CD4-positive, alpha-beta T cell treated with Interleukin-10 for 1 hour (primary cell): ENCODE results near the gene SLF2.

ENCODE experiments used
- DNase-seq: peaks from one replicate; pipeline ENCODE4 v3.0.0-alpha.2; 2020

SLF2 gene

GRCh38 chr10:100912605-100913469 is at the start of gene SLF2:
TSS of gene SLF2 (plus strand) at chr10:100912963. CDS start at chr10:100913111, 148 bp downstream.
- peak; percentile 96 for DNase-seq

- no peak for DNase-seq
These were observed 49.3 kb upstream of the SLF2 start for GRCh38 chr10:100863433-100863832.

GRCh38 chr10:100864036-100864885 is 48.5 kb upstream of the SLF2 start:
- DNase-seq, result no peak

GRCh38 chr10:100864978-100865377 is 47.8 kb upstream of the SLF2 start:
- DNase-seq, result no peak

- no peak for DNase-seq
These were observed 46.8 kb upstream of the SLF2 start for GRCh38 chr10:100866010-100866409.

- DNase-seq, result no peak
These were observed 46.1 kb upstream of the SLF2 start for GRCh38 chr10:100866575-100867098.

GRCh38 chr10:100867261-100867963 is 45.4 kb upstream of the SLF2 start:
- no peak for DNase-seq

- DNase-seq, result no peak
These were observed 44.4 kb upstream of the SLF2 start for GRCh38 chr10:100868382-100868781.

- DNase-seq, result no peak
These were observed 43.4 kb upstream of the SLF2 start for GRCh38 chr10:100869399-100869798.

- peak; percentile 42 for DNase-seq
These were observed 40.5 kb upstream of the SLF2 start for GRCh38 chr10:100872034-100872791.

- no peak for DNase-seq
These were observed 39.5 kb upstream of the SLF2 start for GRCh38 chr10:100873146-100873826.

- DNase-seq, result no peak
These were observed 38.9 kb upstream of the SLF2 start for GRCh38 chr10:100873827-100874326.

- DNase-seq, result no peak
These were observed 37.9 kb upstream of the SLF2 start for GRCh38 chr10:100874702-100875483.

- no peak for DNase-seq
These were observed 37.1 kb upstream of the SLF2 start for GRCh38 chr10:100875484-100876166.

- DNase-seq, result no peak
These were observed 35.9 kb upstream of the SLF2 start for GRCh38 chr10:100876585-100877460.

- DNase-seq, result no peak
These were observed 35.3 kb upstream of the SLF2 start for GRCh38 chr10:100877461-100877850.

GRCh38 chr10:100878291-100878910 is 34.4 kb upstream of the SLF2 start:
- DNase-seq, result peak; percentile 9

- no peak for DNase-seq
These were observed 32.9 kb upstream of the SLF2 start for GRCh38 chr10:100879741-100880360.
